GM12801 (cell line): ENCODE results near the gene PDE6H.

Experiments used
- CTCF ChIP-seq: IDR thresholded peaks from one replicate; pipeline ENCODE4 v1.5.1; 2011; ENCODE audit warnings: control low read depth; ENCODE audit not compliant: insufficient read length; ENCODE audit errors: extremely low read depth

PDE6H gene

GRCh38 chr12:14934511-14934910 is 38.3 kb upstream of the PDE6H start:
- no peak for TF ChIP-seq CTCF

GRCh38 chr12:14935031-14935430 is 37.8 kb upstream of the PDE6H start:
- TF ChIP-seq CTCF, result no peak

- no peak for TF ChIP-seq CTCF
These were observed 36.5 kb upstream of the PDE6H start for GRCh38 chr12:14936224-14936861.

- TF ChIP-seq CTCF, result no peak
These were observed 35.8 kb upstream of the PDE6H start for GRCh38 chr12:14937014-14937413.

- TF ChIP-seq CTCF, result no peak
These were observed 35.2 kb upstream of the PDE6H start for GRCh38 chr12:14937689-14938088.

GRCh38 chr12:14938301-14938700 is 34.5 kb upstream of the PDE6H start, which contains the start of gene ERP27:
Gene ERP27, minus strand, starts transcription at chr12:14938537. Its CDS starts 29 bp downstream, at chr12:14938508.
- TF ChIP-seq CTCF, result no peak

- TF ChIP-seq CTCF, result no peak
These were observed 31.5 kb upstream of the PDE6H start for GRCh38 chr12:14941369-14941768.
